ENCODE measurements around the gene GALNS.
"Not testable (repeated sequence)": the region's sequence is repeated elsewhere in the genome, so short reads cannot be mapped to it uniquely, and the experiment has no call there.

Gene GALNS

GRCh38 chr16:88825146-88825545, 31.6 kb downstream of the GALNS start:
- Histone ChIP-seq H3K4me1 (ENCODE audit: control insufficient read depth, insufficient read depth, low read length) (no peaks in the 10 kb centered on the region), H3K9me3 (ENCODE audit: control insufficient read depth, low read length) (no peaks in the 10 kb centered on the region), H3K4me3 (ENCODE audit: insufficient read depth, low read depth, low read length) (no peak overlapping the region), H3K27ac (ENCODE audit: insufficient read depth, low read depth, low read length, poor library complexity, severe bottlenecking) (no peak overlapping the region), H3K36me3 (ENCODE audit: control insufficient read depth, insufficient read depth, low read length) (no peaks in the 10 kb centered on the region), H3K27me3 (ENCODE audit: control insufficient read depth, insufficient read depth, low read length, poor library complexity, severe bottlenecking) (no peaks in the 10 kb centered on the region)
- 89 to 93% methylated on average over 12 of the region's 12 CpGs for WGBS, 2 experiments

- H3K27ac ChIP-seq (ENCODE audit: insufficient read depth, low read depth, low read length, poor library complexity, severe bottlenecking), result no peak overlapping the region
- no peaks in the 10 kb centered on the region for H3K27me3 ChIP-seq (ENCODE audit: control insufficient read depth, insufficient read depth, low read length, poor library complexity, severe bottlenecking)
- H3K4me3 ChIP-seq (ENCODE audit: insufficient read depth, low read depth, low read length), result no peak overlapping the region
- no peaks in the 10 kb centered on the region for H3K9me3 ChIP-seq (ENCODE audit: control insufficient read depth, low read length)
- H3K4me1 ChIP-seq (ENCODE audit: control insufficient read depth, insufficient read depth, low read length), result no peaks in the 10 kb centered on the region
- WGBS, 2 experiments, result 91% methylated on average over 33 of the region's 33 CpGs
- no peaks in the 10 kb centered on the region for H3K36me3 ChIP-seq (ENCODE audit: control insufficient read depth, insufficient read depth, low read length)
These were observed 32.3 kb downstream of the GALNS start for GRCh38 chr16:88824256-88825077.

GRCh38 chr16:88823646-88824045, 33.1 kb downstream of the GALNS start:
- H3K9me3 ChIP-seq (ENCODE audit: control insufficient read depth, low read length); H3K27ac ChIP-seq (ENCODE audit: insufficient read depth, low read depth, low read length, poor library complexity, severe bottlenecking); H3K27me3 ChIP-seq (ENCODE audit: control insufficient read depth, insufficient read depth, low read length, poor library complexity, severe bottlenecking); H3K4me3 ChIP-seq (ENCODE audit: insufficient read depth, low read depth, low read length); H3K4me1 ChIP-seq (ENCODE audit: control insufficient read depth, insufficient read depth, low read length); H3K36me3 ChIP-seq (ENCODE audit: control insufficient read depth, insufficient read depth, low read length): not testable (repeated sequence)
- 95% methylated on average over 30 of the region's 31 CpGs for WGBS, 2 experiments

DNA sequence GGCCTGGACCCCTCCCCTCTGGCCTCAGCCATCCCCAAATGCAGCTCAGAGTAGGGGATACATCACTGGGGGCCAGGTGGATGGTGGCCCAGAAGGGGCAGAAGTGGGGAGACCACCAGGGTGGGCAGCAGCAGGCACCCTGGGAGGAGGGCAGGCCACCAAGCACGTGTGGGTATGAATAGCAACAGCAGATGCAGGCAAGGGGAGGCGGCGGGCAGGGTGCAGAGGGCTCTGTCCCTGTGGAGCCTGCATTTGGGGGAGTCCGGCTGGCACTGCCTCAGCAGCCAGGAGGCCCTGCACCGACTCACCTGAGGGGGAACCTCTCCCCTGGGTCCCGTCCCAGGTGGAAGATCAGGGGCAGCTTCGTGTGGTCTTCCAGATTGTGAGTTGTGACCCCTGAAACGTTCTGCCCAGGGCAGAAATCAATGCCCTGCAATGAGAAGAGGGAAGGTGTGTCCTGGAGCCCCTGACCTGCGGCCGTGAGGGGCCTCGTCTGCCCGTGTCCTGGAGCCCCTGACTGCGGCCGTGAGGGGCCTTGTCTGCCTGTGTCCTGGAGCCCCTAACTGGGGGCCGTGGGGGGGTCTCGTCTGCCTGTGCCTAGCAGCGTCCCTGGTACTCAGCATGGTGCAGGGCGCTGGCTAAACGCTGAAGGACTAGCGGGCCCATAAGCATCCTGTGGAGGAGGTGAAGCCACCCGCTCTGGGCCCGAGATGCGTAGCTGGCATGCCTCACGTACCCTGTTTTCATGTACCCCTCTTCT, 34.3 kb downstream of the GALNS start:
- no peak overlapping the region for H3K27ac ChIP-seq (ENCODE audit: insufficient read depth, low read depth, low read length, poor library complexity, severe bottlenecking)
- no peaks in the 10 kb centered on the region for H3K4me1 ChIP-seq (ENCODE audit: control insufficient read depth, insufficient read depth, low read length)
- no peaks in the 10 kb centered on the region for H3K9me3 ChIP-seq (ENCODE audit: control insufficient read depth, low read length)
- no peak overlapping the region for H3K4me3 ChIP-seq (ENCODE audit: insufficient read depth, low read depth, low read length)
- no peaks in the 10 kb centered on the region for H3K27me3 ChIP-seq (ENCODE audit: control insufficient read depth, insufficient read depth, low read length, poor library complexity, severe bottlenecking)
- WGBS, 2 experiments, result 94% methylated on average over 24 of the region's 24 CpGs
- H3K36me3 ChIP-seq (ENCODE audit: control insufficient read depth, insufficient read depth, low read length), result no peaks in the 10 kb centered on the region

- no peak overlapping the region for H3K4me3 ChIP-seq (ENCODE audit: insufficient read depth, low read depth, low read length)
- H3K36me3 ChIP-seq (ENCODE audit: control insufficient read depth, insufficient read depth, low read length), result no peaks in the 10 kb centered on the region
- no peak overlapping the region for H3K27ac ChIP-seq (ENCODE audit: insufficient read depth, low read depth, low read length, poor library complexity, severe bottlenecking)
- H3K4me1 ChIP-seq (ENCODE audit: control insufficient read depth, insufficient read depth, low read length), result no peaks in the 10 kb centered on the region
- no peaks in the 10 kb centered on the region for H3K9me3 ChIP-seq (ENCODE audit: control insufficient read depth, low read length)
- 88% methylated on average over 22 of the region's 22 CpGs for WGBS, 2 experiments
- H3K27me3 ChIP-seq (ENCODE audit: control insufficient read depth, insufficient read depth, low read length, poor library complexity, severe bottlenecking), result no peaks in the 10 kb centered on the region
These were observed 35.4 kb downstream of the GALNS start for GRCh38 chr16:88821168-88821850.

- H3K27me3 ChIP-seq (ENCODE audit: control insufficient read depth, insufficient read depth, low read length, poor library complexity, severe bottlenecking), result no peaks in the 10 kb centered on the region
- WGBS, 2 experiments, result 86 to 88% methylated on average over 20 of the region's 20 CpGs
- H3K9me3 ChIP-seq (ENCODE audit: control insufficient read depth, low read length), result no peaks in the 10 kb centered on the region
- H3K4me3 ChIP-seq (ENCODE audit: insufficient read depth, low read depth, low read length), result no peak overlapping the region
- no peaks in the 10 kb centered on the region for H3K4me1 ChIP-seq (ENCODE audit: control insufficient read depth, insufficient read depth, low read length)
- H3K36me3 ChIP-seq (ENCODE audit: control insufficient read depth, insufficient read depth, low read length), result no peaks in the 10 kb centered on the region
- H3K27ac ChIP-seq (ENCODE audit: insufficient read depth, low read depth, low read length, poor library complexity, severe bottlenecking), result no peak overlapping the region
These were observed 36.2 kb downstream of the GALNS start for GRCh38 chr16:88820385-88821025.

DNA sequence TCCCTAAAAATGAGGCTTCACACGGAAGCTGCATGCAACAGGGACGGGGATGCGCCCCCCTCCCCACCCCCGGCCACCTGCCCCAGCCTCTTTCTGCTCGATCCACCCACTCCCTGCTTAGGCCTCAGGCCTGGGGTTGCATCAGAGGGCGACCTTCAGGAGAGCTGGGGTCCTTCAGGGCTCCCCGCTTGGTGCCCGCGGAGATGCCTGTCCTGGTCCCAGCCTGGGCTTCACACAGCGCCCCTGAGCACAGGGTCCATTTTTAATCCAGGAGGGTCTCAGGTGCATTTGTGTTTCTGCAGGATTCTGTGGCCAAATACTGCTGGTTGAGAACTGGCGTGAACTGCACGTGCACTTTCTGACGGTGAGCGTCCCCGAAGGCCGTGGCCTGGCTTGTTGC, 37.6 kb downstream of the GALNS start:
- no peaks in the 10 kb centered on the region for H3K9me3 ChIP-seq (ENCODE audit: control insufficient read depth, low read length)
- H3K27ac ChIP-seq (ENCODE audit: insufficient read depth, low read depth, low read length, poor library complexity, severe bottlenecking), result no peak overlapping the region
- H3K4me1 ChIP-seq (ENCODE audit: control insufficient read depth, insufficient read depth, low read length), result no peaks in the 10 kb centered on the region
- no peaks in the 10 kb centered on the region for H3K27me3 ChIP-seq (ENCODE audit: control insufficient read depth, insufficient read depth, low read length, poor library complexity, severe bottlenecking)
- H3K36me3 ChIP-seq (ENCODE audit: control insufficient read depth, insufficient read depth, low read length), result no peaks in the 10 kb centered on the region
- no peak overlapping the region for H3K4me3 ChIP-seq (ENCODE audit: insufficient read depth, low read depth, low read length)
- WGBS, 2 experiments, result 85 to 87% methylated on average over 16 of the region's 16 CpGs

DNA sequence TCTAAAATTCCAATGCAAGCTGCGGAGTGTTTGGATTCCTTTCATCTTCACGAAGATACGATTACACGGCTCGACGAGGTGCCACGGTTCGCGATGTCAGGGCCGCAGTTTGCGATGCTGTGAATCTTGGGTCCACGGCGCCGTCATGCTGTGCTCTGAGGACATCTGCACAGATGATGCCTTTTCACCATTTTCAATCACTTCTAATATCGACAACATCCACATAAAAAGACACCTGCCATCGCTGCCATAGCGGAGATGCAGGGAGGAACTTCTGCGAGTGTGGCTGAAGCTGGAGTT, 38.2 kb downstream of the GALNS start:
- H3K27ac ChIP-seq (ENCODE audit: insufficient read depth, low read depth, low read length, poor library complexity, severe bottlenecking), result no peak overlapping the region

DNA sequence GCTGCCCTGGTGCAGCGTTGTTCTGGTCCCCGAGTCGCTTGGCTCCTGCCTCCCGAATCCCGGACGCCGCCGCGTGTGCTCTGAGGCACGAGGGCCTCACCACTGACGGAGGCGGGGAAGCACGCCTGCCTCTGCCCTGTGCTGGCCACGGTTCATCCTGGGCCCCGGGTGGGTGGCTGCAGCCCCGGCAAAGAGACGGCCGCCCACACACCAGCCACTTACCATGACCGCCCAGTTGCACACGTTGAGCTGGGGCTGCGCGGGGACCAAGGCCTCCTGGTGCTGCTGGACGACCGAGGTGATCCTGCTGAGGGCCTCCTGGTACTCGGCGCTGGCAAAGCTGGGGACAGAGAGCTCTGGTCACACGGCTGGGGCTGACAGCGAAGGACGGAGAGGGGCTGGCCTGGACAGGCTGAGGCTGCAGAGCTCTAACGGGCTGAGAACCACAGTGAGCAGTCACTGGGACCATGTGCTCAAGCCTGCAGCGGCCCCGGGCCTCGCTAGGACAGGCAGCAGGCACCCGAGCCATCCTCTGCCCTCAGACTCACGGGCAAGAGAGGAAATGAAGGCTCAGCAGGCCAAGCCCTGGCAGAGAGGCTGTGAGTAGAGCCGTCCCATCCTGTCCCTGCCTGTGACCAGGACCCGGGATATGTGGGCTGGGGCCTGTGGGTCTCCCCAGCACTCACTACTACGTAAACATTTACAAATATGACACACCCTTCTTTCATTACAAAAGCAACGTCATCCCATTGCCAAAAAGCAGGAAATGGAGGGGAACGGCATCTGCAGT, 38.8 kb downstream of the GALNS start:
- no peak overlapping the region for H3K27ac ChIP-seq (ENCODE audit: insufficient read depth, low read depth, low read length, poor library complexity, severe bottlenecking)
- H3K36me3 ChIP-seq (ENCODE audit: control insufficient read depth, insufficient read depth, low read length), result no peaks in the 10 kb centered on the region
- no peak overlapping the region for H3K4me3 ChIP-seq (ENCODE audit: insufficient read depth, low read depth, low read length)
- H3K27me3 ChIP-seq (ENCODE audit: control insufficient read depth, insufficient read depth, low read length, poor library complexity, severe bottlenecking), result no peaks in the 10 kb centered on the region
- no peaks in the 10 kb centered on the region for H3K9me3 ChIP-seq (ENCODE audit: control insufficient read depth, low read length)
- H3K4me1 ChIP-seq (ENCODE audit: control insufficient read depth, insufficient read depth, low read length), result no peaks in the 10 kb centered on the region
- WGBS, 2 experiments, result 94 to 95% methylated on average over 40 of the region's 40 CpGs

More for the DNA sequence above, 38.2 kb downstream of the GALNS start:
- 96 to 97% methylated on average over 18 of the region's 18 CpGs for WGBS, 2 experiments
- no peaks in the 10 kb centered on the region for H3K4me1 ChIP-seq (ENCODE audit: control insufficient read depth, insufficient read depth, low read length)
- H3K9me3 ChIP-seq (ENCODE audit: control insufficient read depth, low read length), result no peaks in the 10 kb centered on the region
- no peaks in the 10 kb centered on the region for H3K36me3 ChIP-seq (ENCODE audit: control insufficient read depth, insufficient read depth, low read length)
- no peak overlapping the region for H3K4me3 ChIP-seq (ENCODE audit: insufficient read depth, low read depth, low read length)
- no peaks in the 10 kb centered on the region for H3K27me3 ChIP-seq (ENCODE audit: control insufficient read depth, insufficient read depth, low read length, poor library complexity, severe bottlenecking)

Data from ectodermal cell (in vitro differentiated cells).